Daoy (cell line): Measurements from ENCODE around the gene HOTAIR. TPM values are rescaled to one million over a fixed set of nuclear protein-coding genes. Genes with fewer than 3 reads are reported as not detected.
A peak's percentile ranks its signal among the peaks of the same experiment; 100 is the strongest.

Source experiments
- DNase-seq: peaks from one replicate; pipeline ENCODE4 v3.0.0-alpha.2; 2015; ENCODE audit warnings: low read depth
- total RNA-seq: library from RNA; depleted of rRNA; stranded (reverse); fragments of >200 nt; shearing (Covaris generic); gene quantifications from 2 replicates; pipeline ENCODE4 v1.2.3, GENCODE V29; 2014; rRNA removed

Gene HOTAIR
- total RNA-seq, result 1.5 and 2.2 TPM in 2 replicates

DNA sequence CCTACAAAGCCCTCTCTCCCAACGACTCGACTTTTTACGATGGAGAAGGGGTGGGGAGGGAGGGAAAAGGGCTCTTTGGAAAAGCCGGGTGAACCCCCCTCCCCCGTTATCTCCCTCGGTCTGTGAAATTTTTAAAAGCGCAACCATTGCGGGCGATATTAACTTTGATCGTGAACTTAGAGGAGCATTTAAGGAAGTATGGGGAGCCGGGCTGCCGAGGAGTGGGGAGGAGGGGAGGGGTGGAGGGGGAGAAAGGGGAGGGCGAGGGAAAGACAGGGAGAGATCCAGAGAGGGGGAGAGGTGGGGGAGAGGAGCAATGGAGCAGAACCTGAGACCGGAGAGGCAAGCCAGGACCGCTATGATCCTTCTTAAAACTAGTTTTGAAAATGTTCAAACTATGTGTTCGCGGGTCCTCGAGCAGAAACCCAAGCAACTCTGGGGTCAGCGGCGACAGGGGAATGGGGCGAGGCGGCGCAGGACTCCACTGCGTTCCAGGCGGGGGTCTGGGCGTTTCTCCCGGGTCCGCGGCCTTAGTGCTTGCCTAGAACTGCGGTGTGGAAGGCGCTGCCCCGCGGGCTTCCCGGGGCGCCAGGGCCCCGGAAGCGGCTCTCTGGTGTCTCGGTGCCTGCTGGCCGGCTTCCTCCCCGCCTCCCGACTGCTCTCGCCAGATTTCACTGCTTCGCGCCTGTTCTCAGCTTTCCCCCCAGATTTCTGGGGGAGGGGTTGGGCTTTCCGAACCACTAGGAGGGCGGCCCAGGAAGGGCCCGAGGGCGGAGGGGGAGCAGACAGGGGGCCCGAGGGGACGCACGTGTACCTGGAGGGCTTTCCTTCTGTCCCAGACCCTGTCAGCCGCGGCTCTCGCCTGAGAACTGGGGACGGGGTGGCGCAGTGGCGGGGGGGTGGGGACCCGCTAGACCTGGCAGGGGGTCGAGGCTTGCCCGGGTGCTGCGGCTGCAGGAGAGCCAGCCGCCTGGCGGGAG, at the start of gene HOTAIR:
HOTAIR (minus strand) TSS at position 871 of the 980 bp plus-strand sequence.
- DNase-seq, result peak; percentile 72

GRCh38 chr12:54024127-54024526, 49.4 kb upstream of the HOTAIR start:
- DNase-seq, result no peak

GRCh38 chr12:54022960-54023884, 48.5 kb upstream of the HOTAIR start:
- no peak for DNase-seq

DNA sequence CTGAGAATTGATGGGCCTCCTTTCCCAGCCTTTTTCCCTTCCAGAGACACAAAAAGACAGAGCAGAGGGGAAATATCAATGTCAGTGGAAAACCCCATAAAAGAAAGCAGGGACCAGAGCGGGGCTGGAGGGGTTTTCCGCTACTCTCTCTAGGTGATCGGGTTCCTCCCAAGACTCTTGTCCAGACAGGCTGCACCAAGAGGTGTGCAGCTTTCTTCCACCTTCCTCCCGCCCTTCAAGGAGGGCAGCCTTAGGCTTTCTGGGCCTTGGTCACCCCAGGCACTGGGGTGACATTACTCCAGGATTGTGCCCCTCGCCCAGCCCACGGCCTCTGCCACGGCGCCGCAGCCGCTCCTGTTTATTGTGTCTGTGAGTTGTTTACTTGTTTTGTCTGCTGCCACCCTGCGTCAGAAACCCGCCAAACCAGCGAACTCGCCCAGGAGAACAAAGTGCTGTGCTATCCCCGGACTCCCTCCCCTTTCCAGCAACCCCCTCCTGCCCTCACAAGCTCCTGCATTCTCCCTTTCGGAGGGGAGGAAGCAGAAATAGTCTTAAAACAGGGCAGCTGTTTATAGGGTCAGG, 46.8 kb upstream of the HOTAIR start:
- no peak for DNase-seq

GRCh38 chr12:54020591-54021405, 46.0 kb upstream of the HOTAIR start:
- no peak for DNase-seq

- peak; percentile 54 for DNase-seq
Measured at GRCh38 chr12:54019924-54020590, 45.3 kb upstream of the HOTAIR start.

DNA sequence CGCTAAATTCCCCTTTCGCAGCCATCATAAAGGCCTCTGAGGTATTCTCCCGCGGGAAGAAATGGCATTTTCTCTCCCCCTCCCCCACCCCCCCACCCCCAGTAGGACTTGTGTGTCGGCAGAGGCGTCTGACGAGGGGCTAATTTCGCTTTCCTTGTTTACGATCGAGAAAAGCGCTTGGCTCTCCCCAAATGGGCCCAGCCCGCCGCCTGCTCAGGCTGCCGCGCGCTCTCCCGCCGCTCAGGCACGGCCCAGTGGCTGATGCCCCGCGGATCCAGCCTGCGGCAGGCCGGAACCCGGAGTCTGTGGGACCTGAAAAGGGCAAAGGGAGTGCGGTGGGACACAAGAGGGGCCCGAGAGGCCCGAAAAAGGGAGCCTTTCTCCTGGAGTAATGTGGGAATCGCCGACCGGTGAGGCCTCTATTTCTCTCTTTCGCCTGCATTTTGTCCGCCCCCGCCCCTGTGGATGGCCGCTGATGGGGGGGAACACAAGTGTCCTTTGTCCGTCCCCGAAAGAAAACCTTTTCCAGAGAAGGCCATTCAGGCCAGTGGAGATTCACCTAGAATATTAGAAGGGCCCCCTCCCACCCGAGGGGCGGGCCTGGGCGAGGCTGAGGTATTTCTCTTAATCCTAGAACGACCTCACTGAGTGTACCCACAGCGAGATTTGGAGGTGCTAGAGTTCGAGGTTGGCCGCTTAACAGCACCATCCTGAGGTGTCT, 44.5 kb upstream of the HOTAIR start:
- no peak for DNase-seq

GRCh38 chr12:54018468-54018984, 43.8 kb upstream of the HOTAIR start:
- peak; percentile 73 for DNase-seq

DNA sequence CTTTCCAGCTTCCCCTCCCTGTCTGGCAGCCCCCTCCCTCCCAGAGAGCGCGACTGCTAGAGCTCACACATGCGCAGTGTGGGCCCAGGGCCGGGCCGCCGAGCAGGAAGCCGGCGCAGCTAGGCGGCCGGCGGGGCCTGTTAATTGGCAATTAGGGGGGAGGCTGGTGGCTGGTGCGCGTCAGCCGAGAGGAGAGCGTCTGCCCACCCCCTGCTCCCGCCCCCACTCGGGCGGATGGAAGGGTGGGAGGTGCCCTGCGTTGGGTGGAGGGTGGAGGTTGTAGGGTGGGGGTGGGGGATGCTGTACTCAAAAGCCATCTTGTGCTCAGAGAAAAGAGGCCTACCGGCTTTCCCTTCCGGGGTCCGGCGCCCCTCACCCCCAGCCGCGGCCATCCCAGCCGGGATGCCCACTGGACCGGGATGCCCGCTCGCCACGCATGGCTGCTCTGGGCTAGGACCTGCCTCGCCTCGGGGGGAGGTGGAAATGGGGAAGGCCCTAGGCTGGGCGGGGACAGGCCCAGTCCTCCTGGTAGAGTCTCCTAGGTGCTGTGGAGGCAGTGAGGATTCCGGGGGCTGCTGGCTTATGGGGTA, 43.2 kb upstream of the HOTAIR start:
- DNase-seq, result peak; percentile 98

- peak; percentile 59 for DNase-seq
Measured at GRCh38 chr12:54017027-54017788, 42.5 kb upstream of the HOTAIR start.

DNA sequence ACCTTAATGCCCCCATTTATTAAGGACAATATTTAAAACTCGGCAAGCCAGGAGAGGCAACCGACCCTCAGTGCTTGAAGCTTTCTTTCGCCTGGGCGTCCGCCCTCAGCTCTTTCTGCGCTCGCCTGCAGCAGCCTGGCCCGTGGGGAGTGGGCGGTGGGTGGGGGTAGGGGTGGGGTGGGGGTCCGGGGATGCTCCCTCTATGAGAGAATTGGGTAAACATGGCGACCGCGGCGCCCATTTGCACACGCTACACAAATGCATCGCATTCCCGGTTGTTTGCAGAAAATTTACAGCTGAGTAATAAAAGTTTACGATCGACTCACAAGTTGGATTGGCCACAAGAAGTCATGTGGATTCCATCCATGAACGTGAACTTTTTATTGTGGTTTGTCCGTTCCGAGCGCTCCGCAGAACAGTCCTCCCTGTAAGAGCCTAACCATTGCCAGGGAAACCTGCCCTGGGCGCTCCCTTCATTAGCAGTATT, 41.8 kb upstream of the HOTAIR start:
- peak; percentile 80 for DNase-seq

- no peak for DNase-seq
Measured at GRCh38 chr12:54016051-54016450, 41.3 kb upstream of the HOTAIR start.

- DNase-seq, result no peak
Measured at GRCh38 chr12:54015018-54015931, 40.5 kb upstream of the HOTAIR start.

- no peak for DNase-seq
Measured at GRCh38 chr12:54014377-54015017, 39.7 kb upstream of the HOTAIR start.

GRCh38 chr12:54012631-54013409, 38.1 kb upstream of the HOTAIR start:
- DNase-seq, result no peak
